GM10266 (cell line): ENCODE results near the gene PDZRN4.
"Not testable (repeated sequence)": the region's sequence is repeated elsewhere in the genome, so short reads cannot be mapped to it uniquely, and the experiment has no call there.

Source experiments
- DNase-seq: peaks from one replicate; pipeline ENCODE4 v3.0.0; 2012; ENCODE audit errors: extremely low spot score
- TF ChIP-seq, protein P1 (sequence below): IDR thresholded peaks from 2 replicates; pipeline ENCODE4 v1.5.1; 2012; ENCODE audit warnings: mild to moderate bottlenecking, low read depth; ENCODE audit not compliant: control insufficient read depth, insufficient read depth; ENCODE audit errors: missing control alignments

Gene PDZRN4

DNA sequence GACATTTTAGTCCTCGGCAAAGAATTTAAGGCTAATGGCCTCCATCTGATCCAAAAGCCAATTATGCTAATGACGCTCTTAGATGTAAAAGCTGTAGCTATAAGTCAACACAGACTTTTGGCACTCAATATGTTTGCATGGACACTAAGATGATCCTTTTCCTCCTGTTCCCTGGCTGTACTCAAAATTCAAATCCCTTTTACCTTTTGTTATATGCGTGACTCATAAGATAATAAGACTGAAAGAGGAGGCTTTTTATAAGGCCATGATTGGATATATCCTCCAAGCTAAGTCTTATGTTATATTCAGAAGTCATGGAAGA, 89.8 kb downstream of the PDZRN4 start:
- no peak for DNase-seq
- TF ChIP-seq, protein P1, sequence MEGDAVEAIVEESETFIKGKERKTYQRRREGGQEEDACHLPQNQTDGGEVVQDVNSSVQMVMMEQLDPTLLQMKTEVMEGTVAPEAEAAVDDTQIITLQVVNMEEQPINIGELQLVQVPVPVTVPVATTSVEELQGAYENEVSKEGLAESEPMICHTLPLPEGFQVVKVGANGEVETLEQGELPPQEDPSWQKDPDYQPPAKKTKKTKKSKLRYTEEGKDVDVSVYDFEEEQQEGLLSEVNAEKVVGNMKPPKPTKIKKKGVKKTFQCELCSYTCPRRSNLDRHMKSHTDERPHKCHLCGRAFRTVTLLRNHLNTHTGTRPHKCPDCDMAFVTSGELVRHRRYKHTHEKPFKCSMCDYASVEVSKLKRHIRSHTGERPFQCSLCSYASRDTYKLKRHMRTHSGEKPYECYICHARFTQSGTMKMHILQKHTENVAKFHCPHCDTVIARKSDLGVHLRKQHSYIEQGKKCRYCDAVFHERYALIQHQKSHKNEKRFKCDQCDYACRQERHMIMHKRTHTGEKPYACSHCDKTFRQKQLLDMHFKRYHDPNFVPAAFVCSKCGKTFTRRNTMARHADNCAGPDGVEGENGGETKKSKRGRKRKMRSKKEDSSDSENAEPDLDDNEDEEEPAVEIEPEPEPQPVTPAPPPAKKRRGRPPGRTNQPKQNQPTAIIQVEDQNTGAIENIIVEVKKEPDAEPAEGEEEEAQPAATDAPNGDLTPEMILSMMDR, result no peak

DNA sequence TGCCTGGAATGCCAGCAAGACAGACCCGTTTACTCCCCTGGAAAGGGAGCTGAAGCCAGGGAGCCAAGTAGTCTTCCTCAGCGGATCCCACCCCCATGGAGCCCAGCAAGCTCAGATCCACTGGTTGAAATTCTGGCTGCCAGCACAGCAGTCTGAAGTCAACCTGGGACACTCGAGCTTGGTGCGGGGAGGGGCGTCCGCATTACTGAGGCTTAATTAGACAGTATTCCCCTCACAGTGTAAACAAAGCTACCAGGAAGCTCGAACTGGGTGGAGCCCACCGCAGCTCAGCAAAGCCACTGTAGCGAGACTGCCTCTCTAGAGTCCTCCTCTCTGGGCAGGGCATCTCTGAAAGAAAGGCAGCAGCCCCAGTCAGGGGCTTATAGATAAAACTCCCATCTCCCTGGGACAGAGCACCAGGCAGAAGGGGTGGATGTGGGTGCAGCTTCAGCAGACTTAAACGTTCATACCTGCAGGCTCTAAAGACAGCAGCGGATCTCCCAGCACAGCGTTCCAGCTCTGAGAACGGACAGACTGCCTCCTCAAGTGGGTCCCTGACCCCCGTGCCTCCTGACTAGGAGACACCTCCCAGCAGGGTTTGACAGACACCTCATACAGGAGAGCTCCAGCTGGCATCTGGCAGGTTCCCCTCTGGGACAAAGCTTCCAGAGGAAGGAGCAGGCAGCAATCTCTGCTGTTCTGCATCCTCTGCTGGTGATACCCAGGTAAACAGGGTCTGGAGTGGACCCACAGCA, 92.4 kb downstream of the PDZRN4 start:
- DNase-seq, result not testable (repeated sequence)

- DNase-seq, result not testable (repeated sequence)
Measured at GRCh38 chr12:41285470-41285869, 97.3 kb downstream of the PDZRN4 start.

DNA sequence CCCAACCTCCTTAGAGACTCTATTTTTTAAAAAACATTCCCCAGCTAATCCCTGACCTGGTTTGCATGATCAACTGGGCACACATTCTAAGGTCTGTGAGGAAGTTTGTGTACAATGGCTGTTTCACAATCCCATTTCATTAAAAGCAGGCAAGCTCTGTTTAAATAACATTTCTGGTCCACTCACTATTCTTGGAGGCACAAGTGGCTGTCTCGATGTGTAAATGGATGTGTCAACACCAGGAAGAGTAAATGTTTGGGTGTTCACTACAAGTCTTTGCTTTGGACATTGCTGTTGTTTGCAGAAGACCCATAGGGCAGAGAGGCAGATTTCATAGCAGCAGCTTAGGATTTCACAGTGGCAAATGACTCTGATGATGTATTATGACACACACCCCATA, 98.3 kb downstream of the PDZRN4 start:
- DNase-seq, result no peak

DNA sequence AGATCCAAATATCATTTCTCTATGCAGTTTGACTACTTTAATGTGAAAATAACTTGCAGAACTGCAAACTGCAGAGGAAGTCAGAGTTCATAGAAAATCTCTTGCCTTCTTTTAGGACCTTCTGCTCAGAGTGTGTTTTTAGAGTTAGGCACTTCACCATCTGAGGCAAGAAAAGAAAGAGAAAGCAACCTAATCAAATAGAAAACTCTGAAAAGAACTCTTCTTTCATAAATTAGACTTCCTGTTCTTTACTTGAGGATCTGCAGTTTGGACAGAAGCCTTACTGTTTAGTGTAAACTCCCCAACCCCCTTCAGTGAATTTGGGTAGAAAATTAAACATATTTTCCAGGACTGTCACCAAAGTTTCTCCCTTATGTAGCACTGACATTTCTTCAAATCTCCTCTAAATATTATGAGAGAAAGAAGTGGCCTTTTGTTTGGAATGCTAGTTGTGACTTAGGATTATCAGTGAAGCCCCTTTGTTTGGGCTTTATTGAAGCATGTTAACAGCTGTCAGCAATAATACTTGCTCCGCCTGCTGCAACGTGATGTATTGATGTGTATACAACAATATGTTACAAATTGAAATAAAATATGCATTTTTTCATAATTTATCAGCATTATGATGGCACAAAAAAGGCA, 99.5 kb downstream of the PDZRN4 start:
- TF ChIP-seq, protein P1, result no peak

More for the DNA sequence above, 98.3 kb downstream of the PDZRN4 start:
- TF ChIP-seq, protein P1, result no peak

DNA sequence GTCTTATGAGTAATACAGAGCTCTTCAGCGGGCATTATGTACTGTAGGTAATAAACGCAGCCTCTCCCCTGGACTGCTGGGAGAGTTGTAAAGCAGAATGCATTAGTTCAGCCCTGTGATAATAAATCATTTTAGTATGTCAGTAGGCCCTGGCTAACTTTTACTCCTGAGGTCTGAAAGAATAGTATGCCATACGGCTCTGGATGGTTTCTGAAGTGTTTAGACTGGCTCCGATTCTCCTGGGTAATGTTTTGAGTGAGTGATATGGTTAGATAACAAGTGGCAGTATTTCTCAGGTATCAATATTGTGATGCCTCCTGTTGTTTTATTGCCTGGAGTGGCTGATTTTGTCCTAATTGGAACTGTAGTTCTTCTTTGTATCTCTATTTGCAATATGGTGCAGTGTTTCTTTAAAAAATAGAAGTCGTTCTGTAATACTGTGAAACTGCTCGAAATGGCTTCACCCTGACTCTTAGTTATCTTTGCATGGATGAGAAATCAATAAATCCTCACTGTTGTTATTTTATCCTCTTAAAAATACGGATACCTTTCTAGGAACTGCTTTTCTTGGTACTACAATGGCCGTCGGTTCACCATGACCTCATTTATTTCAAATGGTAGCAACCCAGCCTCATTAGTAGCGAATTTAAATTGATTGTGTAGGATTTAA, 100.2 kb downstream of the PDZRN4 start:
- TF ChIP-seq, protein P1, result no peak
- DNase-seq, result no peak

More for the DNA sequence above, 99.5 kb downstream of the PDZRN4 start:
- no peak for DNase-seq

GRCh38 chr12:41289501-41289900, 101.4 kb downstream of the PDZRN4 start:
- TF ChIP-seq, protein P1, result no peak
- no peak for DNase-seq

DNA sequence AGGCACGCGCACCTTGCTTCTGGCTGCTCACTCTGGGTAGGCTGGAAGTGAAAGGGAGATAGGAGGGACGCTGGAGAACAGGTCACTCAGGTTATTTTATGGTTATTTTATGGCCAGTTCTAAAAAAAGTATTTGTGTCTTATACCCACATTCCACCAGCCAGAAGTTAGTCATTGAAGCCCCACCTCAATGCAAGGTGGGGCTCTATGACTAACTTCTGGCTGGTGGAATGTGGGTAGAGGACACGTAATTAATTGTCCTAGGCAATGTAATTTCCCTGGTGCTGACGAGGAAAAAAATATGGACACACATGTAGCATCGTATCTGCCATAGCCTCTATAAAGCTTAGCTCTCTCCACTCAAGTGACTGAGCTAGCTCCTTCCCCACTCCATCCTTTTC, 104.9 kb downstream of the PDZRN4 start:
- TF ChIP-seq, protein P1, result no peak
- no peak for DNase-seq
